ENCODE results near the gene ANKLE2. TPM values are rescaled to one million over a fixed set of nuclear protein-coding genes. Genes with fewer than 3 reads are reported as not detected.

The ANKLE2 gene
- total and polyA plus RNA-seq, 10 of the 15 experiments (the other 5 are each of a cell fraction or from before 2014, with no cell fraction given), result 4.3 to 89.4 (median 53.0) TPM

DNA sequence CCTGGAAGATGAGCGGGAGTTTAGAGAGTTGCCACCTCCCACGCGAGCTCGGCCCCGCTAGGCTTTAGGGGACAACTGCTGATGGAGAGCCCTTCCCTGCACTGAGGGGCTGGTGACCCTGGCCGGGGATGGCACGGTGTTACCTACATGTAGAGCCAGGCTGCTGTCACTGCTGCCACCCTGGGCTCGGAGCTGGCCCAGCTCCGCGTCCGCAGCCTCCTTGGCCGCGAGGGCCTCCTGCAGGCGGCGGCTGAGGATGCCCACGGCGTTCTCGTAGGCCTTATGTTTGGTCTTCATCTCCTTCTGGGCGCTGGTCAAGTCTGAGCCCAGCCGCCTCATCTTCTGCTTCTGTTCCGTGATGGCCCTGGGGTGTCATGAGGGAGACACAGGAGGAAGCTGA lies 24.6 kb upstream of the ANKLE2 start:
- SMC1A ChIA-PET (ENCODE audit: uncharacterized antibody, unreplicated experiment), result no interaction called here
- Histone ChIP-seq H3K9me3 (replicated peaks; ENCODE audit: control insufficient read depth, insufficient read depth, low read length) (no peaks in the 10 kb centered on the region), H3K36me3 (ENCODE audit: control insufficient read depth in 2 of 2, insufficient read depth in 2 of 2, low read length in 1 of 2) (peaks cover 20 to 39% of the 10 kb centered on the region in 2 experiments), H3K27ac (ENCODE audit: control insufficient read depth, insufficient read depth) (no peak overlapping the region), H3K4me2 (ENCODE audit: control insufficient read depth, insufficient read depth) (no peak overlapping the region), H3K4me3 (no peak overlapping the region), H4K20me1 (ENCODE audit: control insufficient read depth, insufficient read depth) (no peaks in the 10 kb centered on the region), H3K79me2 (ENCODE audit: control insufficient read depth, insufficient read depth, low read length) (no peaks in the 10 kb centered on the region), H3K4me1 (ENCODE audit: control insufficient read depth, insufficient read depth, low read length) (no peaks in the 10 kb centered on the region), H3K27me3 (replicated peaks in 1 of 2; ENCODE audit: control insufficient read depth in 2 of 2, insufficient read depth in 2 of 2, low read length in 1 of 2) (no peaks in the 10 kb centered on the region), H2AFZ (ENCODE audit: control insufficient read depth, low read depth, low read length) (no peak overlapping the region), H3K9ac (ENCODE audit: control insufficient read depth, insufficient read depth, low read length) (no peak overlapping the region)
- intact Hi-C loops (cut with micrococcal nuclease; ENCODE audit: unreplicated experiment), result no loop called here
- TF ChIP-seq SMAD1 (IDR thresholded peaks at IDR 0.05; ENCODE audit: low read depth, partially characterized antibody), result no peak
- no peak for TF ChIP-seq SMC3 (IDR thresholded peaks at IDR 0.05; ENCODE audit: borderline replicate concordance, low read length)
- TF ChIP-seq SRF (IDR thresholded peaks at IDR 0.05; ENCODE audit: low read depth in 2 of 2, low read length in 2 of 2), result no peak
- TF ChIP-seq CREB1 (IDR thresholded peaks at IDR 0.05; ENCODE audit: low read depth), result no peak
- no peak for TF ChIP-seq NR2C1 (IDR thresholded peaks at IDR 0.05)
- TF ChIP-seq, protein P1, sequence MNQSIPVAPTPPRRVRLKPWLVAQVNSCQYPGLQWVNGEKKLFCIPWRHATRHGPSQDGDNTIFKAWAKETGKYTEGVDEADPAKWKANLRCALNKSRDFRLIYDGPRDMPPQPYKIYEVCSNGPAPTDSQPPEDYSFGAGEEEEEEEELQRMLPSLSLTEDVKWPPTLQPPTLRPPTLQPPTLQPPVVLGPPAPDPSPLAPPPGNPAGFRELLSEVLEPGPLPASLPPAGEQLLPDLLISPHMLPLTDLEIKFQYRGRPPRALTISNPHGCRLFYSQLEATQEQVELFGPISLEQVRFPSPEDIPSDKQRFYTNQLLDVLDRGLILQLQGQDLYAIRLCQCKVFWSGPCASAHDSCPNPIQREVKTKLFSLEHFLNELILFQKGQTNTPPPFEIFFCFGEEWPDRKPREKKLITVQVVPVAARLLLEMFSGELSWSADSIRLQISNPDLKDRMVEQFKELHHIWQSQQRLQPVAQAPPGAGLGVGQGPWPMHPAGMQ (IDR thresholded peaks at IDR 0.05; ENCODE audit: borderline replicate concordance), result no peak
- no peak for TF ChIP-seq SREBF1 (IDR thresholded peaks at IDR 0.05; ENCODE audit: low read length)
- TF ChIP-seq FOXM1 (IDR thresholded peaks at IDR 0.05; ENCODE audit: low read depth, low read length), result no peak
- no peak for TF ChIP-seq BRCA1 (IDR thresholded peaks at IDR 0.05; ENCODE audit: low read depth, low read length)
- no peak for TF ChIP-seq POU2F2 (IDR thresholded peaks at IDR 0.05; ENCODE audit: borderline replicate concordance, low read depth, low read length)
- TF ChIP-seq YY1 (IDR thresholded peaks at IDR 0.05; ENCODE audit: low read depth, low read length), result no peak
- no peak for TF ChIP-seq NRF1 (conservative IDR thresholded peaks at IDR 0.05; ENCODE audit: low read depth, low read length)
- TF ChIP-seq, protein P2, sequence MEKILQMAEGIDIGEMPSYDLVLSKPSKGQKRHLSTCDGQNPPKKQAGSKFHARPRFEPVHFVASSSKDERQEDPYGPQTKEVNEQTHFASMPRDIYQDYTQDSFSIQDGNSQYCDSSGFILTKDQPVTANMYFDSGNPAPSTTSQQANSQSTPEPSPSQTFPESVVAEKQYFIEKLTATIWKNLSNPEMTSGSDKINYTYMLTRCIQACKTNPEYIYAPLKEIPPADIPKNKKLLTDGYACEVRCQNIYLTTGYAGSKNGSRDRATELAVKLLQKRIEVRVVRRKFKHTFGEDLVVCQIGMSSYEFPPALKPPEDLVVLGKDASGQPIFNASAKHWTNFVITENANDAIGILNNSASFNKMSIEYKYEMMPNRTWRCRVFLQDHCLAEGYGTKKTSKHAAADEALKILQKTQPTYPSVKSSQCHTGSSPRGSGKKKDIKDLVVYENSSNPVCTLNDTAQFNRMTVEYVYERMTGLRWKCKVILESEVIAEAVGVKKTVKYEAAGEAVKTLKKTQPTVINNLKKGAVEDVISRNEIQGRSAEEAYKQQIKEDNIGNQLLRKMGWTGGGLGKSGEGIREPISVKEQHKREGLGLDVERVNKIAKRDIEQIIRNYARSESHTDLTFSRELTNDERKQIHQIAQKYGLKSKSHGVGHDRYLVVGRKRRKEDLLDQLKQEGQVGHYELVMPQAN (conservative IDR thresholded peaks at IDR 0.05), result no peak
- TF ChIP-seq MYB (IDR thresholded peaks at IDR 0.05; ENCODE audit: borderline replicate concordance, low read depth, low read length), result no peak
- no peak for TF ChIP-seq PAX8 (IDR thresholded peaks at IDR 0.05)
- no peak for DNase-seq (ENCODE audit: low read depth, low spot score)
- in situ Hi-C loops (cut with MboI), result no loop called here
- 94% methylated on average over 19 of the region's 21 CpGs for WGBS (ENCODE audit: insufficient coverage, insufficient replicate concordance, low lambda C conversion rate, missing lambda C conversion rate)
- CTCF ChIA-PET, result no interaction called here
- no TSS peak for BruUV-seq (replicated peaks)
- FAIRE-seq, result no peak
- POLR2A ChIA-PET, result no interaction called here
- RAD21 ChIA-PET (ENCODE audit: unreplicated experiment), result interaction anchor here (0.6 kb wide), 1 partner anchor 349 kb away, joined by 3 read pairs; no protein-coding TSS in a partner anchor
- ATAC-seq, result no peak
